Activated CD8-positive, alpha-beta T cell treated with anti-CD3 and anti-CD28 coated beads for 36 hours (primary cell): ENCODE measurements around the gene RADIL. TPM values are rescaled to one million over a fixed set of nuclear protein-coding genes. Genes with fewer than 3 reads are reported as not detected.

ENCODE experiments used
- ATAC-seq: fragments of 200-7000 bp; cut with Tn5 transposase; one replicate; pipeline ENCODE4 v1.10.0; 2021; ENCODE audit warnings: mild to moderate bottlenecking, moderate library complexity
- CTCF ChIA-PET: fragments of 350-600 bp; sonication (Branson Sonifier 250); formaldehyde crosslinking; loops from one replicate; lab custom pipeline; 2021; ENCODE audit warnings: antibody characterized with exemption; lab: Charles Lee
- POLR2A ChIA-PET: fragments of 350-600 bp; sonication (Branson Sonifier 250); formaldehyde crosslinking; loops from one replicate; lab custom pipeline; 2021; ENCODE audit warnings: antibody characterized with exemption; lab: Charles Lee
- DNase-seq: peaks from one replicate; pipeline ENCODE4 v3.0.0-alpha.2; 2020
- H3K27ac Mint-ChIP-seq: one replicate; pipeline ENCODE4 v1.8.0; 2021; ENCODE audit warnings: mild to moderate bottlenecking, mixed read lengths
- H3K27me3 Mint-ChIP-seq: one replicate; pipeline ENCODE4 v1.8.0; 2021; ENCODE audit warnings: mixed read lengths
- H3K36me3 Mint-ChIP-seq: one replicate; pipeline ENCODE4 v1.8.0; 2021; ENCODE audit warnings: low read depth, mixed read lengths
- H3K4me1 Mint-ChIP-seq: one replicate; pipeline ENCODE4 v1.8.0; 2021; ENCODE audit warnings: low read depth, mixed read lengths
- H3K4me3 Mint-ChIP-seq: one replicate; pipeline ENCODE4 v1.8.0; 2021; ENCODE audit warnings: mild to moderate bottlenecking, moderate library complexity, mixed read lengths
- H3K9me3 Mint-ChIP-seq: one replicate; pipeline ENCODE4 v1.8.0; 2021; ENCODE audit warnings: mixed read lengths
- CTCF ChIP-seq: fragments of 200-600 bp; IDR thresholded peaks from one replicate; pipeline ENCODE4 v1.8.0; 2022; ENCODE audit warnings: antibody characterized with exemption, mild to moderate bottlenecking
- intact Hi-C: fragments of 100-400 bp; cut with micrococcal nuclease; formaldehyde crosslinking; loops from one replicate; pipeline ENCODE4 v1.10.0; 2022
- total RNA-seq, 2 experiments: library from RNA; stranded (reverse); gene quantifications; one replicate each; pipeline ENCODE4 v1.2.3, GENCODE V29; 2021

The RADIL gene
- total RNA-seq, 2 experiments from 2014 or later = 0.65 to 0.77 TPM

- H3K4me1 Mint-ChIP-seq = no peaks in the 10 kb centered on the region
- ATAC-seq (no peak), DNase-seq (no peak)
- ChIA-PET CTCF (no interaction called here), POLR2A (no interaction called here)
- intact Hi-C loops = no loop called here
- no peak overlapping the region for H3K4me3 Mint-ChIP-seq
- no peak overlapping the region for H3K27ac Mint-ChIP-seq
- H3K36me3 Mint-ChIP-seq = no peaks in the 10 kb centered on the region
- TF ChIP-seq CTCF = no peak
- peaks cover 2% of the 10 kb centered on the region for H3K27me3 Mint-ChIP-seq
- peaks cover 3% of the 10 kb centered on the region for H3K9me3 Mint-ChIP-seq
These were observed 36.7 kb upstream of the RADIL start for GRCh38 chr7:4919969-4920766.

GRCh38 chr7:4916113-4916512 lies 32.6 kb upstream of the RADIL start:
- ATAC-seq = no peak
- intact Hi-C loops = no loop called here

GRCh38 chr7:4911111-4911828 lies 27.8 kb upstream of the RADIL start:
- H3K27ac Mint-ChIP-seq = no peak overlapping the region
- CTCF ChIA-PET = no interaction called here

More at GRCh38 chr7:4916113-4916512, 32.6 kb upstream of the RADIL start:
- Mint-ChIP-seq H3K9me3 (peaks cover 3% of the 10 kb centered on the region), H3K27ac (no peak overlapping the region), H3K4me3 (no peak overlapping the region), H3K4me1 (no peaks in the 10 kb centered on the region), H3K27me3 (no peaks in the 10 kb centered on the region), H3K36me3 (no peaks in the 10 kb centered on the region)
- POLR2A ChIA-PET = no interaction called here
- no peak for DNase-seq
- no peak for TF ChIP-seq CTCF
- CTCF ChIA-PET = interaction anchor here (1.9 kb wide), 1 partner anchor 118 kb away, joined by 4 read pairs; no protein-coding TSS in a partner anchor

GRCh38 chr7:4906682-4907081 lies 23.2 kb upstream of the RADIL start:
- no peak for TF ChIP-seq CTCF
- POLR2A ChIA-PET = no interaction called here
- Mint-ChIP-seq H3K9me3 (no peaks in the 10 kb centered on the region), H3K27me3 (no peaks in the 10 kb centered on the region), H3K36me3 (no peaks in the 10 kb centered on the region), H3K4me1 (no peaks in the 10 kb centered on the region), H3K27ac (no peak overlapping the region), H3K4me3 (no peak overlapping the region)
- DNase-seq (no peak), ATAC-seq (no peak)
- intact Hi-C loops = no loop called here
- CTCF ChIA-PET = no interaction called here

More at GRCh38 chr7:4911111-4911828, 27.8 kb upstream of the RADIL start:
- H3K36me3 Mint-ChIP-seq = no peaks in the 10 kb centered on the region
- DNase-seq = no peak
- H3K9me3 Mint-ChIP-seq = no peaks in the 10 kb centered on the region
- no peak for ATAC-seq
- intact Hi-C loops = no loop called here
- POLR2A ChIA-PET = no interaction called here
- no peak for TF ChIP-seq CTCF
- no peaks in the 10 kb centered on the region for H3K27me3 Mint-ChIP-seq
- H3K4me3 Mint-ChIP-seq = no peak overlapping the region
- no peaks in the 10 kb centered on the region for H3K4me1 Mint-ChIP-seq

GRCh38 chr7:4905171-4905570 lies 21.7 kb upstream of the RADIL start:
- H3K4me3 Mint-ChIP-seq = no peak overlapping the region

More at GRCh38 chr7:4905171-4905570, 21.7 kb upstream of the RADIL start:
- Mint-ChIP-seq H3K27me3 (no peaks in the 10 kb centered on the region), H3K36me3 (no peaks in the 10 kb centered on the region), H3K27ac (no peak overlapping the region), H3K9me3 (no peaks in the 10 kb centered on the region), H3K4me1 (no peaks in the 10 kb centered on the region)
- ChIA-PET POLR2A (no interaction called here), CTCF (no interaction called here)
- TF ChIP-seq CTCF = no peak
- intact Hi-C loops = no loop called here
- no peak for ATAC-seq
- DNase-seq = no peak
